ENCODE results near the gene LY6G6F. TPM values are rescaled to one million over a fixed set of nuclear protein-coding genes. Genes with fewer than 3 reads are reported as not detected.
"Not testable (repeated sequence)": the region's sequence is repeated elsewhere in the genome, so short reads cannot be mapped to it uniquely, and the experiment has no call there.

Gene LY6G6F
- total and polyA plus RNA-seq, 8 donors = not detected

GRCh38 chr6:31705931-31706330, 735 bp upstream of the LY6G6F start:
- Histone ChIP-seq H3K9me3 (no peaks in the 10 kb centered on the region), H3K27ac (no peak overlapping the region), H3K4me1 (peaks cover 11 to 27% (median 20%) of the 10 kb centered on the region in 4 donors), H3K36me3 (peaks cover 0 to 2% (median under 1%) of the 10 kb centered on the region in 4 donors), H3K27me3 (peaks cover 0 to 4% (median 0%) of the 10 kb centered on the region in 3 donors), H3K4me3 (no peak overlapping the region)
- DNase-seq = no peak
- 88 to 94% (median 92%) methylated on average over 5 to 6 of the region's 6 CpGs for WGBS, 5 donors
- TF ChIP-seq POLR2AphosphoS5 (IDR thresholded peaks at IDR 0.05) (no peak), EP300 (IDR thresholded peaks at IDR 0.05) (no peak), POLR2A (IDR thresholded peaks at IDR 0.05) (no peak), CTCF (IDR thresholded peaks at IDR 0.05) (no peak)
- intact Hi-C loops (cut with DNase I; ENCODE audit: low total_unique reads) = no loop called here

GRCh38 chr6:31707701-31708100, 1.0 kb downstream of the LY6G6F start:
- TF ChIP-seq EP300 (IDR thresholded peaks at IDR 0.05) = no peak
- TF ChIP-seq POLR2A (IDR thresholded peaks at IDR 0.05) = no peak
- TF ChIP-seq POLR2AphosphoS5 (IDR thresholded peaks at IDR 0.05) = no peak
- no peak for TF ChIP-seq CTCF (IDR thresholded peaks at IDR 0.05)
- Histone ChIP-seq H3K36me3 (no peaks in the 10 kb centered on the region), H3K27me3 (peaks cover 0 to 4% (median 0%) of the 10 kb centered on the region in 3 donors), H3K9me3 (no peaks in the 10 kb centered on the region), H3K4me1 (peaks cover 0 to 18% (median 6%) of the 10 kb centered on the region in 4 donors), H3K4me3 (no peak overlapping the region), H3K27ac (no peak overlapping the region)
- 81 to 95% (median 88%) methylated on average over 9 to 10 of the region's 10 CpGs for WGBS, 5 donors
- intact Hi-C loops (cut with DNase I; ENCODE audit: low total_unique reads) = no loop called here
- DNase-seq = no peak

- intact Hi-C loops (cut with DNase I; ENCODE audit: low total_unique reads) = no loop called here
- DNase-seq = no peak
- Histone ChIP-seq H3K36me3 (no peaks in the 10 kb centered on the region), H3K4me3 (no peak overlapping the region), H3K27ac (no peak overlapping the region), H3K9me3 (no peaks in the 10 kb centered on the region), H3K4me1 (peaks cover 0 to 18% (median 6%) of the 10 kb centered on the region in 4 donors), H3K27me3 (peaks cover 0 to 4% (median 0%) of the 10 kb centered on the region in 3 donors)
- TF ChIP-seq EP300 (IDR thresholded peaks at IDR 0.05) = no peak
- no peak for TF ChIP-seq POLR2A (IDR thresholded peaks at IDR 0.05)
- TF ChIP-seq POLR2AphosphoS5 (IDR thresholded peaks at IDR 0.05) = no peak
- no peak for TF ChIP-seq CTCF (IDR thresholded peaks at IDR 0.05)
- 89 to 98% (median 96%) methylated on average over 3 of the region's 3 CpGs for WGBS, 5 donors
Observed at GRCh38 chr6:31708224-31708623, 1.6 kb downstream of the LY6G6F start.

GRCh38 chr6:31709157-31709556, 2.5 kb downstream of the LY6G6F start:
- H3K4me3 ChIP-seq; H3K36me3 ChIP-seq; intact Hi-C loops (cut with DNase I; ENCODE audit: low total_unique reads); H3K27me3 ChIP-seq; H3K27ac ChIP-seq; DNase-seq; H3K9me3 ChIP-seq: not testable (repeated sequence)
- 89 to 94% (median 93%) methylated on average over 11 of the region's 11 CpGs for WGBS, 5 donors
- peaks cover 0 to 10% (median 0%) of the 10 kb centered on the region in 4 donors for H3K4me1 ChIP-seq

- no peaks in the 10 kb centered on the region for H3K9me3 ChIP-seq
- 60 to 73% (median 70%) methylated on average over 5 of the region's 5 CpGs for WGBS, 5 donors
- H3K27me3 ChIP-seq = peaks cover 0 to 4% (median 0%) of the 10 kb centered on the region in 3 donors
- H3K4me1 ChIP-seq = peaks cover 0 to 10% (median 0%) of the 10 kb centered on the region in 4 donors
- TF ChIP-seq POLR2AphosphoS5 (IDR thresholded peaks at IDR 0.05) = no peak
- no peak for TF ChIP-seq CTCF (IDR thresholded peaks at IDR 0.05)
- TF ChIP-seq EP300 (IDR thresholded peaks at IDR 0.05) = no peak
- TF ChIP-seq POLR2A (IDR thresholded peaks at IDR 0.05) = no peak
- H3K27ac ChIP-seq = no peak overlapping the region
- intact Hi-C loops (cut with DNase I; ENCODE audit: low total_unique reads) = no loop called here
- H3K36me3 ChIP-seq = no peaks in the 10 kb centered on the region
- no peak overlapping the region for H3K4me3 ChIP-seq
- DNase-seq = peak in 1 of 2 donors; percentile 4
Observed at GRCh38 chr6:31710523-31711219, 4.0 kb downstream of the LY6G6F start.
